Omental fat pad (tissue), 4 donors: ENCODE measurements around the gene AP1S1. TPM values are rescaled to one million over a fixed set of nuclear protein-coding genes. Genes with fewer than 3 reads are reported as not detected.

Source experiments
- ATAC-seq: fragments of 150-250 bp; one replicate; pipeline ENCODE4 v1.9.1; 2016; ENCODE audit warnings: mild to moderate bottlenecking, moderate library complexity; ENCODE audit not compliant: low FRiP score
- DNase-seq: peaks from one replicate; pipeline ENCODE4 v3.0.0-alpha.2; 2019; ENCODE audit warnings: low spot score
- total RNA-seq, 4 donors: library from RNA; depleted of rRNA; stranded (reverse); fragments of >200 nt; gene quantifications; one replicate each; pipeline ENCODE4 v1.1.0, GENCODE V29; 2016
- TF ChIP-seq, protein P1 (sequence below), 3 donors: fragments of 450-650 bp; IDR thresholded peaks; one replicate each; pipeline ENCODE4 v1.5.1; 2016 to 2017; ENCODE audit warnings: antibody characterized with exemption in 3 of 3, mild to moderate bottlenecking in 3 of 3, moderate library complexity in 2 of 3

Gene AP1S1
- total RNA-seq, 4 donors from 2014 or later, result 30.7 to 52.3 (median 36.4) TPM

- peak; percentile 90 for DNase-seq
- TF ChIP-seq, protein P1, sequence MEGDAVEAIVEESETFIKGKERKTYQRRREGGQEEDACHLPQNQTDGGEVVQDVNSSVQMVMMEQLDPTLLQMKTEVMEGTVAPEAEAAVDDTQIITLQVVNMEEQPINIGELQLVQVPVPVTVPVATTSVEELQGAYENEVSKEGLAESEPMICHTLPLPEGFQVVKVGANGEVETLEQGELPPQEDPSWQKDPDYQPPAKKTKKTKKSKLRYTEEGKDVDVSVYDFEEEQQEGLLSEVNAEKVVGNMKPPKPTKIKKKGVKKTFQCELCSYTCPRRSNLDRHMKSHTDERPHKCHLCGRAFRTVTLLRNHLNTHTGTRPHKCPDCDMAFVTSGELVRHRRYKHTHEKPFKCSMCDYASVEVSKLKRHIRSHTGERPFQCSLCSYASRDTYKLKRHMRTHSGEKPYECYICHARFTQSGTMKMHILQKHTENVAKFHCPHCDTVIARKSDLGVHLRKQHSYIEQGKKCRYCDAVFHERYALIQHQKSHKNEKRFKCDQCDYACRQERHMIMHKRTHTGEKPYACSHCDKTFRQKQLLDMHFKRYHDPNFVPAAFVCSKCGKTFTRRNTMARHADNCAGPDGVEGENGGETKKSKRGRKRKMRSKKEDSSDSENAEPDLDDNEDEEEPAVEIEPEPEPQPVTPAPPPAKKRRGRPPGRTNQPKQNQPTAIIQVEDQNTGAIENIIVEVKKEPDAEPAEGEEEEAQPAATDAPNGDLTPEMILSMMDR (IDR thresholded peaks at IDR 0.05), result no peak
- peak; percentile 66 for ATAC-seq
These were observed 11.0 kb downstream of the AP1S1 start, which contains the start of gene VGF for GRCh38 chr7:101165075-101165957. Gene VGF, minus strand, starts transcription at chr7:101165569. Its CDS starts 726 bp downstream, at chr7:101164843.

DNA sequence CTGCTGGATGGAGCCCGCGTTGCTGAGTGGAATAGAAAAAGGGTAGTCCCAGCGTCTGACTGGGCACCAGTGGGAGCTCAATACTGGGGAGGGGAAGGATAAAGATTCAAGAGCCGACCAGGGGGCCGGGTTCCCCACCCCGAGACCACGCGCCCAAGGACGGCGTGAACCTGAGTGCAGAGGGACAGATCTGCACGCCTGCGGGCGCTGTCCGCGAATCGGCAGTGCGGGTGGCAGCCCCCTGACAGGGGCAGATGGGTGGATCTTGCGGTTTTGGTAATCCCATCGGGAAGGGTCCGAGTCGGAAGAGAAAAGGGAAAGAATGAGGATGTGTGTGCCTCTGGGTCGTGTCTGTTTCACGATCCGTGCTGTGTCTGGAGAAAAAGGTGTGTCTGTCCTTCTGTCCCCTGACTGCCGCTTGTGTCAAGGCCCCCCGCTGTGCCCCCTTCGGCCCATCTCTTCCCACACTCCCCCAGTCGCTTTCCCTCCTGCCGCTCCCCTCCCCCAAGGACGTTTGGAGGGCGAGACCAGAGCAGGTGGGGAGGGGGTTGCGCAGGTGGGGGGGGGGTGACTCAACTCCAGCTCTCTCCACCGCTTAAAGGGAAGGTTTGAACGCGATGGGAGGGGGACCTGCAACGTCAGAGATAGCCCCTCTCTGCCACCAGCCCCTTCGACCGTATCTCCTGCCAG, 11.8 kb downstream of the AP1S1 start:
- DNase-seq (no peak), ATAC-seq (no peak)
- TF ChIP-seq, protein P1 (IDR thresholded peaks at IDR 0.05), result no peak

GRCh38 chr7:101166648-101166908, 12.3 kb downstream of the AP1S1 start:
- TF ChIP-seq, protein P1 (IDR thresholded peaks at IDR 0.05), result no peak
- ATAC-seq, result no peak
- no peak for DNase-seq

DNA sequence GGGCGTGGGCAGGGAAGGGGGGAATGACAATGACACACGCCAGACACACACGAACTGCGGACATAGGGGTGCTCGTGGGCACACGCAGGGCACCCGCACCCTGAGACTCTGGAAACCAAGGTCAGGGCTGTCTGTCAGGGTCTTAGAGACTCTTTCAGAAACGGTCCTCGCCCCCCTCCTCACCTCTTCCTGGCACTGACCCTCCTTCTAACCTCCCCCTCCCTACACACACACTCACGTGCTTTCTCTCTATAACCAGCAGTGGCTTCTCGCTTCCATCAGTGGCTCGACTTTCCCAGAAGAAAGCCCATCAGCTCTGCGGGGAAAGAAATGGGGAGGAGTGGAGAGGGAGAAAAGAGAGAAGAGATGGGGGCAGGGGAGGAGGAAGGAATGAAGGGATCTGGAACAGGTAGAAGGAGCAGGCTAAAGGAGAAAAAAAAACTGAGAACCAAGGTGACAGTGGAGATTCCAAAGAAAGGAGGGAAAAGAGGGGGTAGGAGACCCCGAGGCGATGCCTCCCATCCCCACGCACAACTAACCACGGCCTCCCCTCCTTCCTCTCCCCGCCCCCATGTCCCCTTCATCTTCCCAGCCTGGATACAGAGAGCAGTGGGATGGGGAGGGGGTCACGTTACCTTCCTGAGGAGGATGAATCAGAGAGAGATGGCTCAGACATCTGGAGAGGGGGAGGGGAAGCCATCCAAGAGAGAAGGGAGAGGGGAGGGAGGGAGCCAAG, 12.8 kb downstream of the AP1S1 start:
- TF ChIP-seq, protein P1 (IDR thresholded peaks at IDR 0.05), result no peak
- no peak for ATAC-seq
- no peak for DNase-seq

GRCh38 chr7:101167645-101168411, 13.6 kb downstream of the AP1S1 start:
- TF ChIP-seq, protein P1 (IDR thresholded peaks at IDR 0.05), result no peak
- DNase-seq (no peak), ATAC-seq (no peak)

GRCh38 chr7:101168412-101169049, 14.3 kb downstream of the AP1S1 start:
- no peak for ATAC-seq
- TF ChIP-seq, protein P1 (IDR thresholded peaks at IDR 0.05), result no peak
- no peak for DNase-seq
